ENCODE data around the gene ELOVL7. TPM values are rescaled to one million over a fixed set of nuclear protein-coding genes. Genes with fewer than 3 reads are reported as not detected.
"Not testable (repeated sequence)": the region's sequence is repeated elsewhere in the genome, so short reads cannot be mapped to it uniquely, and the experiment has no call there.

ELOVL7 gene
- total RNA-seq, 1 experiment from 2014 or later = 0.13 TPM

DNA sequence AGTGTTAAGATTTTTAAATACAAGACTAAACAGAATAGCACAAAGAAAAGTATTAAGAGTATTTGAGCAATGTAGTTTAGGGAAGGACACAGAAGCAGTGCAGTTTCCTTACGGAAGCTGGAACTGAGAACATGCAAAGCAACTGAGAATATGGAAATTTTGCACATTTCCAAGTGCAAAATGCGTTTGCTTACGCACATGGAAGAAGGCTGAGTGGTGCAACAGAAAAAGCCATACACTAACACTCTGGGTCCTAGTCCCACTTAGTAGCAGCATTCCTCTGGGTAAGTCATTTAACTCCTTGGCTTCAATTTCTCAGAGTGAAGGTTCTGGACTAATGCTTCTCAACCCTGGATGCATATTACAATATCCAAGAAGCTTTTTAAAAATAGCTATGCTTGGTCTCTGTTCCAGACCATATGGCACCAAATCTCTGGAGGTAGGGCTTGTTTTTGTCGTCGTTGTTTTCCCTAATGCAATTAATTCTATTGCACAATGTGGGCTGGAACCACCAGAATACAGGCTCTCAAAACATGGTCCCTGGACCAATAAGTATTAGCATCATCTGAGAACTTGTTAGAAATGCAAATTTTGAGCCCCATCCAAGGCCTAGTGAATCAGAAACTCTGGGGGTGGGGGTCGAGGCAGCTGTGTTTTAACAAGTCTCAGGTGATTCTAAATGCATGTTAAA lies 78.9 kb downstream of the ELOVL7 start:
- Histone ChIP-seq H3K36me3 (no peaks in the 10 kb centered on the region), H3K27me3 (0 out of 2 replicates have a peak, but pooled peaks cover 2% of the 10 kb centered on the region), H3K4me3 (no peak overlapping the region), H3K9me3 (no peaks in the 10 kb centered on the region)
- DNase-seq = no peak

DNA sequence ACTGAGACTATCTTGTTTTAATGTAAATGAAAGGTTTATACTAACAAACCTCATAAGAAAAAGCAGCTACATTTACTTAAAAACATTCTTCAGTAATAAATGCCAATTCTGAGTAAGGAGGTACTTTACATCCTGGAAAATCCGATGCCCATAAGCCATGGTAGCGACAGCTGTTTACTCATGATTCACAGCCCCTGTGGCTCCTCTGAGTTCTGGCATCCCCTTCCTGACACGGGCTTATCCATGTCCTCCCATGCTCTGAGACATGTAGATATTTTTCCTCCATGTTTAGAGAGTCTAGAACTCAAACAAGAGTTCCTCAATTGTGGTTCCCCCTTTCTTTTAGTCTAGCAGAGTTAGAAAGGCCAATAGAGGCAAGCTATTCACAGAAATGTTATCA lies 81.0 kb downstream of the ELOVL7 start:
- H3K27me3 ChIP-seq = peaks cover 11% of the 10 kb centered on the region
- no peaks in the 10 kb centered on the region for H3K9me3 ChIP-seq
- no peak overlapping the region for H3K4me3 ChIP-seq
- no peaks in the 10 kb centered on the region for H3K36me3 ChIP-seq
- DNase-seq = peak; percentile 28

DNA sequence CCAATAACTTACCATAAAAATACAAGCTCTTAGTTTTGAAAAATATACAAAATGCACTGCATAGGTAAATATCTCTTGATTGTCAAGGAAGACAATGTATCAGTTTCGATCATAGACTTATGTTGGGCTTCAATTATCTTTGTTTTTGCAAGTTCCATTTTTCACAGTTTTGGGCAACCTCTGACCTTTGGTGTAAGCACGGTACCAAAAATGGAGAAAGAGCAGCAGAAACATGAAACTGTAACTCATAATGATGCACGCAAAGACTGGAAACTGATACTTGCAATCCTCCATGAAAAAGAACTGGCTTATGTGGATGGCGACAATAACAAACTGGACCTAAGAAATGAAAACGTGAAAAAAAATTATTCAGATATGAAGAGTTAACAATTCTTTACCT lies 89.6 kb downstream of the ELOVL7 start:
- Histone ChIP-seq H3K36me3 (no peaks in the 10 kb centered on the region), H3K27me3 (peaks cover 9% of the 10 kb centered on the region), H3K4me3 (no peak overlapping the region), H3K9me3 (no peaks in the 10 kb centered on the region)
- DNase-seq = no peak

DNA sequence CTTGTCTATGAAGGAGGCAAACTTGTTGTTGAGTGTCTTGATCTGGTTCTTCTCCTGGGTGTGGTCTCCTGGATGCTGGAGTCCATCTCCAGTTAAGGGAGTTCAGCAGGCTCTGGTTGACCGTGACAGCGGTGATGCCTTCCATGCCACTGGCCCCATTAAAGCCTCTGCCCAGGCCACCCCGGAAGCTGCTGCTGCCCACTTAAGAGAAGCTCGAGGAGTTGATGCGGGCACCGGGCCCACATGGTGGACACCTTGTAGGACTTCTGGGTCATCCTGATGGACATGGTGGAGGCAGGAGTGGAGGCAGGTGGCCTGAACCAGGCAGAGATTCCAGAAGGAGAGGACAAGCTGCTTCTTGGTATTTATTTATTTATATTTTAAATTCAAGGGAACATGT lies 99.4 kb downstream of the ELOVL7 start:
- Histone ChIP-seq H3K9me3 (no peaks in the 10 kb centered on the region), H3K27me3 (no peaks in the 10 kb centered on the region), H3K4me3 (no peak overlapping the region), H3K36me3 (no peaks in the 10 kb centered on the region)
- no peak for DNase-seq

DNA sequence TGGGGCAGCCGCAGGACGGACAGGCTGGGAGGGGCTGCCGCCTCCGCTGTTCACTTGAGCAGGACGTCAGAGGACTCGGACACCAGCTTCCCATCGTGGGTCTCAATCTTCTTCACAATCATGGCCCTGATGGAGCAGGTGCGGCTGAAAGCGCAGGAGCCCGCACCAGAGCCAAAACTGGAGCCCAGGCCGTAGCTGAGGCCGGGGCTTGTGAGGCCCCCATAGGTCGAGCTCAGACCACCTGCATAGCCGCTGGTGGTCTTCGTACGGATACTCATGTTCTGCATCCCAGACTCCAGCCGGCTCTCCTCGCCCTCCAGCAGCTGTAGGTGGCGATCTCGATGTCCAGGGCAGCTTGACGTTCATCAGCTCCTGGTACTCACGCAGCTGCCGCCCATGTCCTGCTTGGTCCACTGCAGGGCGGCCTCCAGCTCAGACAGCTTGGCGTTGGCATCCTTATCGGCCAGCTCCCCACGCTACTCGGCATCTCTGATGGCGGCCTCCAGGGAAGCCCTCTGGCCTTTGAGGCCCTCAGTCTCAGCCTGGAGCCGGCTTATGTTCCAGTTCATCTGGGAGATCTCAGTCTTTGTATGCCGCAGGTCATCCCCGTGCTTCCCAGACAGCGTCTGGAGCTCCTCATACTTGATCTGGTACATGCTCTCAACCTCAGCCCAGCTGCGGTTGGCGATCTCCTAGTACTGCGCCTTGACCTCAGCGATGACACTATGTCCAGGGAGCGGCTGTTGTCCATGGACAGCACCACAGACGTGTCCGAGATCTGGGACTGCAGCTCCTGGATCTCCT lies 100.4 kb downstream of the ELOVL7 start:
- DNase-seq = no peak
- no peaks in the 10 kb centered on the region for H3K9me3 ChIP-seq
- no peaks in the 10 kb centered on the region for H3K27me3 ChIP-seq
- H3K36me3 ChIP-seq = no peaks in the 10 kb centered on the region
- no peak overlapping the region for H3K4me3 ChIP-seq

DNA sequence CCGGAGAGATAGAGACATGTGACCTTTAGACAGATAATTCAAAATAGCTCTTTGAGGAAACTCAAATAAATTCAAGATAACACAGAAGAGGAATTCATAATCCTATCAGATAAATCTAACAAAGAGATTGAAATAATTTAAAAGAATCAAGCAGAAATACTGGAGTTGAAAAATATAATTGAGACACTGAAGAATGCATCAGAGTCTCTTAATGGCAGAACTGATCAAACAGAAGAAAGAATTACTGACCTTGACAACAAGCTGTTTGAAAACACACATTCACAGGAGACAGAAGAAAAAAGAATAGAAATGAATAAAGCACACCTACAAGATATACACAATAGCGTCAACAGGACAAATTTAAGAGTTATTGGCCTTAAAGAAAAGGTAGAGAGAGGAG lies 103.7 kb downstream of the ELOVL7 start:
- no peaks in the 10 kb centered on the region for H3K27me3 ChIP-seq
- DNase-seq = no peak
- H3K36me3 ChIP-seq = no peaks in the 10 kb centered on the region
- no peaks in the 10 kb centered on the region for H3K9me3 ChIP-seq
- no peak overlapping the region for H3K4me3 ChIP-seq

DNA sequence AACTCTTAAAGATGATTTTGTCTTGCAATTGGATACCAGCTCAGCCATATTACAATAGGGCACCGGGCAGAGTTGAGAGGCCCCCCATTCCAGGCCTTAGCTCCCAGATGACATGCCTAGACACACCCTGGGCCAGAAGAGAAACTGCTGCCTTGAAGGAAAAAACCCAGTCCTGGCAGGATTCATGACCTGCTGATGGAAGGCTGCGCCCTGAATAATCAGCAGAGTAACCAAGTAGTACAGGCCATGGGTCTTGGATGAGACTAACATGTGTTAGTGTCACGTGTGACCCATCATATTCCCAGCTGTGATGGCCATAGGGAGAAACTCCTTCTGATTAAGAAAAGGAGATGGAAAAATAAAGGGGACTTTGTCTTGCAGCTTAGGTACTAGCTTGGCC lies 105.1 kb downstream of the ELOVL7 start:
- no peaks in the 10 kb centered on the region for H3K36me3 ChIP-seq
- no peak for DNase-seq
- H3K9me3 ChIP-seq = no peaks in the 10 kb centered on the region
- no peaks in the 10 kb centered on the region for H3K27me3 ChIP-seq
- H3K4me3 ChIP-seq = no peak overlapping the region

DNA sequence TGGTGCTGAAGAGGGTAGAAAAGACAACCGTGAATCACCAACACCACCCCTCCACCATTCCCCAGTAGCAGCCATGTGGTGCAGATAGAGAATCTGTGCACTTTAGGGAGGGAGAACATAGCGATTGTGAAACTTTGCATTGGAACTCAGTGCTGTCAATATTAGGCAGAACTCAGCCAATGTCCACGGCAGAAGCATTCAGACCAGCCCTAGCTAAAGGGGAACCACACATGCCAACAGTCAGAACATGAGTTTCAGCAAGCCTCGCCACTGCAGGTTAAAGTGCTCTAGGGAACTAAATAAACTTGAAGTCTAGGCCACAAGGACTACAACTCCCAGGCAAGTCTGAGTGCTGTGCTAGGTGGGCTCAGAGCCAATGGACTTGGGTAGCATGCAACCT lies 105.6 kb downstream of the ELOVL7 start:
- Histone ChIP-seq H3K27me3 (no peaks in the 10 kb centered on the region), H3K36me3 (no peaks in the 10 kb centered on the region)
- no peak for DNase-seq

DNA sequence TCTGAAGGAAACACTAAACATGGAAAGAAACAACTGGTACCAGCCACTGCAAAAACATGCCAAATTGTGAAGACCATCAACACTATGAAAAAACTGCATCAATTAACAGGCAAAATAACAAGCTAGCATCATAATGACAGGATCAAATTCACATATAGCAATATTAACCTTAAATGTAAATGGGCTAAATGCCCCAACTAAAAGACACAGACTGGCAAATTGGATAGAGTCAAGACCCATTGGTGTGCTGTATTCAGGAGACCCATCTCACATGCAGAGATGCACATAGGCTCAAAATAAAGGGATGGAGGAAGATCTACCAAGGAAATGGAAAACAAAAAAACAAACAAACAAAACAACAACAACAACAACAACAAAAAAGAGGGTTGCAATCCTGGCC lies 113.2 kb downstream of the ELOVL7 start:
- H3K27me3 ChIP-seq, H3K36me3 ChIP-seq, H3K9me3 ChIP-seq, DNase-seq, H3K4me3 ChIP-seq: not testable (repeated sequence)

More for the DNA sequence above, 105.6 kb downstream of the ELOVL7 start:
- Histone ChIP-seq H3K4me3 (no peak overlapping the region), H3K9me3 (no peaks in the 10 kb centered on the region)

DNA sequence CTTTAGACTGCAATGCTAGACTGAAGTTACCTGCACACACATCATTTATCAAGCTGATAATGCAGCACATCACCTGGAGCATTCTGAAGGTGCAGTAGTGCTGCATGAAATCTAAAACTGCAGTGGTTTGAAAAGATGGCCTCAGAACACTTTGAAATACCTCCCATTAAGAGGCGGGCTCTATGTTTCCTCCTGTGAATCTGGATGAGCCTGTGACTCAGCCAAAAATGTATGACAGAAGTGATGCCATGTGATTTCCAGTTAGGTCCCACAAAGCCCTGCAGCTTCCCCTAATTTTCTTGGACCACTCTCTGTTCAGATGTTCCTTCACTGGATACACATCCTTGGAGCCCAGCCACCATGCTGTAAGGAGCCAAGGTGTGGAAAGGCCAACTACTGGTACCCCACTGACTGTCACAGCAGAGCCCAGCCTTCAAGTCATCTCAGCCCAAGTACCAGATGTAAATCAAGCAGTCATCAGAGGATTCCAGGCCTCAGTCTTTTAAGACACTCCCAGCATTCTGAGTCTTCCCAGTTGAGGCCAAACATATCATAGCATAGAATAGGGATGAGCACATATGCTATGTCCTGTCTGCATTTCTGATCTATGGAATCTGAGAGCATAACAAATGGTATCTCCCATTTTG lies 116.9 kb downstream of the ELOVL7 start:
- no peak for DNase-seq
- no peaks in the 10 kb centered on the region for H3K27me3 ChIP-seq
- no peaks in the 10 kb centered on the region for H3K9me3 ChIP-seq
- no peaks in the 10 kb centered on the region for H3K36me3 ChIP-seq
- H3K4me3 ChIP-seq = no peak overlapping the region

DNA sequence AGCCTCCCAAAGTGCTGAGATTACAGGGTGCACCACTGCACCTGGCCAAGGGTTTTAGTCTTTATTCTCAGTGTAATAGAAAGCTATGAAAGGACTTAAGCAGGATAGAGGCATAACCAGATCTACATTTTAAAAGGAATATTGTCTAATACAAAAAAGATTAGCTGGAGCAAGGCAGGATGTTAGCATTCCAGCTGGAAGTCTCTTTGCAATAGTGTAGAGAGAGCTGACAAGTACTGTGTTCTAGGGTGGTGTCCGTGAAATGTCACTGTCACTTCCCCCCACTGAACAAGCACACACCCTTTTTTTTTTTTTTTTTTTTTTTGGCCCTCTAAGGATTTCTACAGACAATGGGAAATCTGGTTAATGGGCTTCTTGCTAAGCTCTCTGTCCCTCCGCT lies 119.9 kb downstream of the ELOVL7 start:
- H3K9me3 ChIP-seq = no peaks in the 10 kb centered on the region
- no peak for DNase-seq
- H3K36me3 ChIP-seq = no peaks in the 10 kb centered on the region
- H3K4me3 ChIP-seq = no peak overlapping the region
- H3K27me3 ChIP-seq = no peaks in the 10 kb centered on the region

DNA sequence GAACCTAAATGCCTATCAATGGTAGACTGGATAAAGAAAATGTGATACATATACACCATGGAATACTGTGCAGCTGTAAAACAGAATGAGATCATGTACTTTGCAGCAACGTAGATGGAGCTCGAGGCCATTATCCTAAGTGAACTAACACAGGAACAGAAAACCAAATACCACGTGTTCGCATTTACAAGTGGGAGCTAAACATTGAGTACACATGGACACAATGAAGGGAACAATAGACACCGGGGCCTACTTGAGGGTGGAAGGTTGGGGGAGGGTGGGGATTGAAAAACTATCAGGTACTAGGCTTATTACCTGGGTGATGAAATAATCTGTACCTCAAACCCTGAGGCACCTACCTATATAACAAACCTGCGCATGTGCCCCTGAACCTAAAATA lies 121.7 kb downstream of the ELOVL7 start:
- H3K36me3 ChIP-seq = no peaks in the 10 kb centered on the region
- no peak overlapping the region for H3K4me3 ChIP-seq
- H3K9me3 ChIP-seq = no peaks in the 10 kb centered on the region
- no peaks in the 10 kb centered on the region for H3K27me3 ChIP-seq
- DNase-seq = no peak

DNA sequence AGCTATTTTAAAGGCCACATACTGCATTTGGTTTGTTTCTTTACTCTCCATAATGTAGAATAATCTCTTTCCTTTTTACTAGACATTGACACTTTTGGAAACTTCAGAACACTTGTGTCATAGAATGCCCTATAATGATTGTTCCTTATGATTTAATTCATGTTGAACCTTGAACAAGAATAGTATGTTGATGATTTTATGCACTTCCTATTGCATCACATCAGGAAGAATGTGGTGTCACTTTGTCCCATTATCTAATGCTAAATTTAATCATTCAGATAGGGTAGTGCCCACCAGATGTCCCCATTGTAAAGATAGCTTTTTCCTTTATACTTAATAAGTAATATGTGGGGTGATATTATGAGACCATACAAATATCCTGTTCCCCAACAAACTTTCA lies 124.7 kb downstream of the ELOVL7 start:
- Histone ChIP-seq H3K4me3 (no peak overlapping the region), H3K36me3 (no peaks in the 10 kb centered on the region), H3K9me3 (no peaks in the 10 kb centered on the region), H3K27me3 (no peaks in the 10 kb centered on the region)
- DNase-seq = no peak

DNA sequence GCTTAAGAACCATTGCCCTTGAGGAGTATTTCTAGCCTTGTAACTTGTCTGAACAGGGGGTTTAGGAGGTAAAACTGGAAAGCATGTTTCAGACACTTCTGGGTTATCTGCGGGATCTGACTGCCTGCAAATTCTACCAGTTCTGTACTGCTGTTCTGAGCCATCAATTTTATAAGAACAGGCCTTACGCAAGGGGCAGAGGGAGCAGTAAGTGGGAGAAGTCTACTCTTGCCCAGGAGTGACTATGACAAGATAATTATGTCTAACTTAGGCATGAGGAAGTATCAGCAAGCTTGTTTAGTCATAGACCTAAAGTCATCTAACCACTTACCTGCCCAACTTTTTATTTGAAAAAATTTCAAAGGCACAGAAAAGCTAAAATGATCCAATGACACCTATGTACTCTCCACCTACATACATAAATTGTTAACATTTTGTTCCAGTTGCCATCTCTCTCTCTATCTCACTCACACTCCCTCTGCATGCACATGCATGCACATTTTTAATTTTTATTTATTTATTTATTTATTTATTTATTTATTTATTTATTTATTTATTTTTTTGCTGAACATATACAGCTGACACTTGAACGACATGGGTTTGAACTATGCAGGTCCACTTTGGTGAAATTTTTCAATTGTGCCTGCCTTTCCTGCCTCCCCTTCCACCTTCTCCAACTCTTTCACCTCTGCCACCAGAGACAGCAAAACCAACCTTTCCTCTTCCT lies 125.7 kb downstream of the ELOVL7 start:
- no peak overlapping the region for H3K4me3 ChIP-seq
- H3K27me3 ChIP-seq = no peaks in the 10 kb centered on the region
- H3K9me3 ChIP-seq = no peaks in the 10 kb centered on the region
- DNase-seq = no peak
- H3K36me3 ChIP-seq = no peaks in the 10 kb centered on the region

DNA sequence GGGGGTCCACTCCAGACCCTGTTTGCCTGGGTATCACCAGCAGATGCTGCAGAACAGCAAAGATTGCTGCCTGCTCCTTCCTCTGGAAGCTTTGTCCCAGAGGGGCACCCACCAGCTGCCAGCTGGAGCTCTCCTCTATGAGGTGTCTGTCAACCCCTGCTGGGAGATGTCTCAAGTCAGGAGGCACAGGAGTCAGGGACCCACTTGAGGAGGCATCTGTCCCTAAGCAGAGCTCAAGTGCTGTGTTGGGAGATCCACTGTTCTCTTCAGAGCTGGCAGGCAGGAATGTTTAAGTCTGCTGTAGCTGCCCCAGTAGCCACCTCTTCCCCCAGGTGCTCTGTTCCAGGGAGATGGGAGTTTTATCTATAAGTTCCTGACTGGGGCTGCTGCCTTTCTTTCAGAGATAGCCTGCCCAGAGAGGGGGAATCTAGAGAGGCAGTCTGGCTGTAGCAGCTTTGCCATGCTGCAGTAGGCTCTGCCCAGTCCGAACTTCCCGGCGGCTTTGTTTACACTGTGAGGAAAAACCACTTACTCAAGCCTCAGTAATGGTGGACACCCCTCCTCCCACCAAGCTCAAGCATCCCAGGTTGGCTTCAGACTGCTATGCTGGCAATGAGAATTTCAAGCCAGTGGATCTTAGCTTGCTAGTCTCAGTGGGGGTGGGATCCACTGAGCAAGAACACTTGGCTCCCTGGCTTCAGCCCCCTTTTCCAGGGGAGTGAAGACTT lies 128.7 kb downstream of the ELOVL7 start:
- H3K27me3 ChIP-seq, H3K36me3 ChIP-seq, H3K9me3 ChIP-seq, DNase-seq, H3K4me3 ChIP-seq: not testable (repeated sequence)

DNA sequence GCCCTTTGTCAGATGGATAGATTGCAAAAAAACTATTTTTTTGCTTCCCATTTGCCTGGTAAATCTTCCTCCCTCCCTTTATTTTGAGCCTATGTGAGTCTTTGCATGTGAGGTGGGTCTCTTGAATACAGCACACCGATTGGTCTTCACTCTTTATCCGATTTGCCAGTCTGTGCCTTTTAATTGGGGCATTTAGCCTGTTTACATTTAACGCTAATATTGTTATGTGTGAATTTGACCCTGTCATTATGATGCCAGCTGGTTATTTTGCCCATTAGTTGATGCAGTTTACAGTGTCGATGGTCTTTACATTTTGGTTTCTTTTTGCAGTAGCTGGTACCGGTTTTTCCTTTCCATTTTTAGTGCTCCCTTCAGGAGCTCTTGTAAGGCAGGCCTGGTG lies 131.1 kb downstream of the ELOVL7 start:
- Histone ChIP-seq H3K4me3 (no peak overlapping the region), H3K27me3 (no peaks in the 10 kb centered on the region), H3K36me3 (no peaks in the 10 kb centered on the region), H3K9me3 (no peaks in the 10 kb centered on the region)
- DNase-seq = no peak
